ENCODE data around the gene PAK1.

The PAK1 gene

GRCh38 chr11:77346906-77347603 lies 126.8 kb downstream of the PAK1 start:
- peaks cover 4% of the 10 kb centered on the region for H3K4me1 ChIP-seq (ENCODE audit: control insufficient read depth, insufficient read depth, low read length)
- no peaks in the 10 kb centered on the region for H3K9me3 ChIP-seq (ENCODE audit: control insufficient read depth, low read length)
- H3K36me3 ChIP-seq (ENCODE audit: control insufficient read depth, insufficient read depth, low read length), result peaks cover 4% of the 10 kb centered on the region
- no peaks in the 10 kb centered on the region for H3K27me3 ChIP-seq (ENCODE audit: control insufficient read depth, insufficient read depth, low read length)
- no peak overlapping the region for H3K4me3 ChIP-seq (ENCODE audit: low read length)
- H3K9ac ChIP-seq (ENCODE audit: low read length), result no peak overlapping the region

- Histone ChIP-seq H3K27me3 (ENCODE audit: control insufficient read depth, insufficient read depth, low read length) (no peaks in the 10 kb centered on the region), H3K9ac (ENCODE audit: low read length) (no peak overlapping the region), H3K4me1 (ENCODE audit: control insufficient read depth, insufficient read depth, low read length) (no peaks in the 10 kb centered on the region), H3K9me3 (ENCODE audit: control insufficient read depth, low read length) (no peaks in the 10 kb centered on the region), H3K36me3 (ENCODE audit: control insufficient read depth, insufficient read depth, low read length) (peaks cover 4% of the 10 kb centered on the region), H3K4me3 (ENCODE audit: low read length) (no peak overlapping the region)
Measured at GRCh38 chr11:77345621-77346020, 128.3 kb downstream of the PAK1 start.

- Histone ChIP-seq H3K27me3 (ENCODE audit: control insufficient read depth, insufficient read depth, low read length) (no peaks in the 10 kb centered on the region), H3K9ac (ENCODE audit: low read length) (no peak overlapping the region), H3K4me1 (ENCODE audit: control insufficient read depth, insufficient read depth, low read length) (no peaks in the 10 kb centered on the region), H3K36me3 (ENCODE audit: control insufficient read depth, insufficient read depth, low read length) (peaks cover 4% of the 10 kb centered on the region), H3K9me3 (ENCODE audit: control insufficient read depth, low read length) (no peaks in the 10 kb centered on the region), H3K4me3 (ENCODE audit: low read length) (no peak overlapping the region)
Measured at GRCh38 chr11:77340501-77340900, 133.4 kb downstream of the PAK1 start.

GRCh38 chr11:77332259-77332658 lies 141.6 kb downstream of the PAK1 start:
- no peaks in the 10 kb centered on the region for H3K4me1 ChIP-seq (ENCODE audit: control insufficient read depth, insufficient read depth, low read length)

GRCh38 chr11:77325159-77325558 lies 148.7 kb downstream of the PAK1 start:
- H3K9me3 ChIP-seq (ENCODE audit: control insufficient read depth, low read length), result no peaks in the 10 kb centered on the region
- no peaks in the 10 kb centered on the region for H3K36me3 ChIP-seq (ENCODE audit: control insufficient read depth, insufficient read depth, low read length)
- H3K9ac ChIP-seq (ENCODE audit: low read length), result no peak overlapping the region
- no peaks in the 10 kb centered on the region for H3K27me3 ChIP-seq (ENCODE audit: control insufficient read depth, insufficient read depth, low read length)
- no peak overlapping the region for H3K4me3 ChIP-seq (ENCODE audit: low read length)
- H3K4me1 ChIP-seq (ENCODE audit: control insufficient read depth, insufficient read depth, low read length), result peaks cover 5% of the 10 kb centered on the region

More at GRCh38 chr11:77332259-77332658, 141.6 kb downstream of the PAK1 start:
- Histone ChIP-seq H3K9ac (ENCODE audit: low read length) (no peak overlapping the region), H3K36me3 (ENCODE audit: control insufficient read depth, insufficient read depth, low read length) (peaks cover 10% of the 10 kb centered on the region), H3K9me3 (ENCODE audit: control insufficient read depth, low read length) (no peaks in the 10 kb centered on the region), H3K4me3 (ENCODE audit: low read length) (no peak overlapping the region), H3K27me3 (ENCODE audit: control insufficient read depth, insufficient read depth, low read length) (no peaks in the 10 kb centered on the region)

GRCh38 chr11:77324508-77324907 lies 149.4 kb downstream of the PAK1 start:
- H3K4me3 ChIP-seq (ENCODE audit: low read length), result no peak overlapping the region

GRCh38 chr11:77322926-77323590 lies 150.8 kb downstream of the PAK1 start:
- Histone ChIP-seq H3K9ac (ENCODE audit: low read length) (no peak overlapping the region), H3K9me3 (ENCODE audit: control insufficient read depth, low read length) (no peaks in the 10 kb centered on the region), H3K36me3 (ENCODE audit: control insufficient read depth, insufficient read depth, low read length) (no peaks in the 10 kb centered on the region), H3K4me1 (ENCODE audit: control insufficient read depth, insufficient read depth, low read length) (peaks cover 5% of the 10 kb centered on the region), H3K27me3 (ENCODE audit: control insufficient read depth, insufficient read depth, low read length) (no peaks in the 10 kb centered on the region), H3K4me3 (ENCODE audit: low read length) (no peak overlapping the region)

More at GRCh38 chr11:77324508-77324907, 149.4 kb downstream of the PAK1 start:
- Histone ChIP-seq H3K27me3 (ENCODE audit: control insufficient read depth, insufficient read depth, low read length) (no peaks in the 10 kb centered on the region), H3K9ac (ENCODE audit: low read length) (no peak overlapping the region), H3K4me1 (ENCODE audit: control insufficient read depth, insufficient read depth, low read length) (peaks cover 5% of the 10 kb centered on the region), H3K9me3 (ENCODE audit: control insufficient read depth, low read length) (no peaks in the 10 kb centered on the region), H3K36me3 (ENCODE audit: control insufficient read depth, insufficient read depth, low read length) (no peaks in the 10 kb centered on the region)

GRCh38 chr11:77322506-77322905 lies 151.4 kb downstream of the PAK1 start:
- no peak overlapping the region for H3K9ac ChIP-seq (ENCODE audit: low read length)
- H3K36me3 ChIP-seq (ENCODE audit: control insufficient read depth, insufficient read depth, low read length), result no peaks in the 10 kb centered on the region
- H3K27me3 ChIP-seq (ENCODE audit: control insufficient read depth, insufficient read depth, low read length), result no peaks in the 10 kb centered on the region
- H3K4me3 ChIP-seq (ENCODE audit: low read length), result no peak overlapping the region
- no peaks in the 10 kb centered on the region for H3K9me3 ChIP-seq (ENCODE audit: control insufficient read depth, low read length)
- H3K4me1 ChIP-seq (ENCODE audit: control insufficient read depth, insufficient read depth, low read length), result peaks cover 5% of the 10 kb centered on the region

GRCh38 chr11:77320351-77320750 lies 153.5 kb downstream of the PAK1 start:
- no peak overlapping the region for H3K4me3 ChIP-seq (ENCODE audit: low read length)
- H3K9me3 ChIP-seq (ENCODE audit: control insufficient read depth, low read length), result no peaks in the 10 kb centered on the region
- no peak overlapping the region for H3K9ac ChIP-seq (ENCODE audit: low read length)
- H3K4me1 ChIP-seq (ENCODE audit: control insufficient read depth, insufficient read depth, low read length), result peaks cover 5% of the 10 kb centered on the region
- no peaks in the 10 kb centered on the region for H3K36me3 ChIP-seq (ENCODE audit: control insufficient read depth, insufficient read depth, low read length)
- H3K27me3 ChIP-seq (ENCODE audit: control insufficient read depth, insufficient read depth, low read length), result no peaks in the 10 kb centered on the region

- H3K4me1 ChIP-seq (ENCODE audit: control insufficient read depth, insufficient read depth, low read length), result no peaks in the 10 kb centered on the region
- H3K27me3 ChIP-seq (ENCODE audit: control insufficient read depth, insufficient read depth, low read length), result no peaks in the 10 kb centered on the region
- H3K9me3 ChIP-seq (ENCODE audit: control insufficient read depth, low read length), result no peaks in the 10 kb centered on the region
Measured at GRCh38 chr11:77318600-77318999, 155.3 kb downstream of the PAK1 start.

GRCh38 chr11:77316733-77317342 lies 157.1 kb downstream of the PAK1 start:
- no peak overlapping the region for H3K4me3 ChIP-seq (ENCODE audit: low read length)
- H3K27me3 ChIP-seq (ENCODE audit: control insufficient read depth, insufficient read depth, low read length), result no peaks in the 10 kb centered on the region
- no peaks in the 10 kb centered on the region for H3K4me1 ChIP-seq (ENCODE audit: control insufficient read depth, insufficient read depth, low read length)
- no peaks in the 10 kb centered on the region for H3K9me3 ChIP-seq (ENCODE audit: control insufficient read depth, low read length)
- H3K36me3 ChIP-seq (ENCODE audit: control insufficient read depth, insufficient read depth, low read length), result no peaks in the 10 kb centered on the region
- no peak overlapping the region for H3K9ac ChIP-seq (ENCODE audit: low read length)

More at GRCh38 chr11:77318600-77318999, 155.3 kb downstream of the PAK1 start:
- Histone ChIP-seq H3K4me3 (ENCODE audit: low read length) (no peak overlapping the region), H3K36me3 (ENCODE audit: control insufficient read depth, insufficient read depth, low read length) (no peaks in the 10 kb centered on the region), H3K9ac (ENCODE audit: low read length) (no peak overlapping the region)

- no peaks in the 10 kb centered on the region for H3K36me3 ChIP-seq (ENCODE audit: control insufficient read depth, insufficient read depth, low read length)
- H3K9ac ChIP-seq (ENCODE audit: low read length), result no peak overlapping the region
- no peaks in the 10 kb centered on the region for H3K27me3 ChIP-seq (ENCODE audit: control insufficient read depth, insufficient read depth, low read length)
- no peak overlapping the region for H3K4me3 ChIP-seq (ENCODE audit: low read length)
- no peaks in the 10 kb centered on the region for H3K4me1 ChIP-seq (ENCODE audit: control insufficient read depth, insufficient read depth, low read length)
- H3K9me3 ChIP-seq (ENCODE audit: control insufficient read depth, low read length), result no peaks in the 10 kb centered on the region
Measured at GRCh38 chr11:77312107-77312506, 161.8 kb downstream of the PAK1 start.

All from mucosa of stomach (tissue), 1 donor.